Ectodermal cell (in vitro differentiated cells): ENCODE measurements around the gene MTRR.

ENCODE experiments used
- H3K27ac ChIP-seq: 2 replicates; pipeline ENCODE4 v1.7.0; 2013; ENCODE audit warnings: mild to moderate bottlenecking, low read depth, low read length; ENCODE audit not compliant: insufficient read depth, poor library complexity, severe bottlenecking
- H3K27me3 ChIP-seq: 2 replicates; pipeline ENCODE4 v1.7.0; 2013; ENCODE audit warnings: mild to moderate bottlenecking, low read length; ENCODE audit not compliant: insufficient read depth, control insufficient read depth, poor library complexity, severe bottlenecking
- H3K36me3 ChIP-seq: one replicate; pipeline ENCODE4 v1.7.0; 2013; ENCODE audit warnings: low read length; ENCODE audit not compliant: control insufficient read depth, insufficient read depth
- H3K4me1 ChIP-seq: one replicate; pipeline ENCODE4 v1.7.0; 2013; ENCODE audit warnings: low read length; ENCODE audit not compliant: control insufficient read depth, insufficient read depth
- H3K4me3 ChIP-seq: 2 replicates; pipeline ENCODE4 v1.7.0; 2013; ENCODE audit warnings: low read depth, low read length, control low read depth; ENCODE audit not compliant: insufficient read depth
- H3K9me3 ChIP-seq: 2 replicates; pipeline ENCODE4 v1.7.0; 2013; ENCODE audit warnings: mild to moderate bottlenecking, low read length, moderate library complexity; ENCODE audit not compliant: control insufficient read depth
- WGBS, 2 experiments: methylation state at CpG; one replicate each; pipeline ENCODE4 v1.1.7; 2013; ENCODE audit warnings: missing lambda C conversion rate in 2 of 2; 5-methylcytosine and 5-hydroxymethylcytosine counted together

The MTRR gene

DNA sequence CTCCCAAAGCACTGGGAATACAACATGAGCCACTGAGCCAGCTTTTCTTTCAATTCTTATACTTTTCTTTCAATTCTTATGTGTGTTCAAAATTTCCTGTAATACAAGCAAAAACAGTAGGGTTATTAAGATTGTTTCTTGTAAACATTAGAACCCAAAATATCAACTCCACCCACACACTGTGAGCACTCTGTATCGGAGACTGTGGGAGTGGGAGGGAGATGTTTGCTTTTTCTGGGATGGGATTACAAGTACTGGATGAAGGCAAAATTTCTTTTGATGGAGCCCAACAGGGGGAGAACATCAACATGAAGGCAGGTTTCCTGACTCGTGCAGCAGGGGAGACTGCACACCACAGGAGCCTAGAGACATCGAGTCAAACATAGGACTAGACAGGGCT lies 13.3 kb upstream of the MTRR start:
- no peaks in the 10 kb centered on the region for H3K4me1 ChIP-seq
- no peaks in the 10 kb centered on the region for H3K27me3 ChIP-seq
- no peak overlapping the region for H3K4me3 ChIP-seq
- no peaks in the 10 kb centered on the region for H3K9me3 ChIP-seq
- no peak overlapping the region for H3K27ac ChIP-seq
- 87 to 91% methylated on average over 3 of the region's 3 CpGs for WGBS, 2 experiments
- no peaks in the 10 kb centered on the region for H3K36me3 ChIP-seq

DNA sequence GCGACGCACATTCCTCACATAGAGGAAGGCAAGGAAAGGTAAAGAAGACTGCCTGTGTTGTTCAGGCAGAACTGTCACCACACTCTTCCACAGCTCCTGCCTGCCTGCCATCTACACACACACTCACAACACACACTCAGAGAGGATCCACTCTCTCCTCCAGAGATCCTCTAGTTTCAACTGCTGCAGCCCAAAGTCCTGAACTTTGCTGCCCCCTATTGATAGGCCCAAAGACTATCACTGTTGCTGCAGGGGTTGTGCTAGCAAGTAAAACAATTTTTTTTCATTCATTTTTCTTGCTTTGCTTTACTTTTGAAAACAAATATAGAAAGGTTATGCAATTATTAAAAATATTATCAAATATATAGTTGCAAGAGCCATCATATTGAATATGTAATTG lies 12.1 kb upstream of the MTRR start:
- Histone ChIP-seq H3K9me3 (no peaks in the 10 kb centered on the region), H3K36me3 (peaks cover 4% of the 10 kb centered on the region), H3K4me1 (no peaks in the 10 kb centered on the region), H3K4me3 (no peak overlapping the region), H3K27ac (no peak overlapping the region), H3K27me3 (no peaks in the 10 kb centered on the region)
- whole genome bisulfite sequencing, 2 experiments = 83 to 91% methylated on average over 2 of the region's 2 CpGs

DNA sequence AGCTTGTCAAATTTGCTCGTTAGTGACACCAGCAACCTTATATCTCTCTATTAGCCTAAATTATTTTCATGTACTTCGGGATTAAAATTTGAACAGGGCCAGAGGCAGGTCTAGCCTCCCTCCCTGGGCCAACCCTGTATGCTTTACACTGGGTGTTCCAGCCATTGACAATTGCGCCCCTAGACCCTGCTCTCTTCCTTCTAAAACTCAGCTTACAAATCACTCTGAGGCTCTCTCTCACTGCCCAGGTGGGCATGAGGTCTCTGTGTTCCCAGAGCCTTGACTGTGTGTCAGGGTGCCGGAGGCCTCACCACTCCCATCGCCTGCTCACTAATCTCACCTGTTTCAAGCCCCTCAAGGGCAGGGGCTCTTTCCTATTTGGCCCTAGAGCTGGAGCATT lies 11.6 kb upstream of the MTRR start:
- Histone ChIP-seq H3K4me1 (no peaks in the 10 kb centered on the region), H3K9me3 (no peaks in the 10 kb centered on the region), H3K4me3 (no peak overlapping the region), H3K36me3 (peaks cover 8% of the 10 kb centered on the region), H3K27me3 (no peaks in the 10 kb centered on the region), H3K27ac (no peak overlapping the region)
- WGBS, 2 experiments = 77 to 78% methylated on average over 5 of the region's 5 CpGs

DNA sequence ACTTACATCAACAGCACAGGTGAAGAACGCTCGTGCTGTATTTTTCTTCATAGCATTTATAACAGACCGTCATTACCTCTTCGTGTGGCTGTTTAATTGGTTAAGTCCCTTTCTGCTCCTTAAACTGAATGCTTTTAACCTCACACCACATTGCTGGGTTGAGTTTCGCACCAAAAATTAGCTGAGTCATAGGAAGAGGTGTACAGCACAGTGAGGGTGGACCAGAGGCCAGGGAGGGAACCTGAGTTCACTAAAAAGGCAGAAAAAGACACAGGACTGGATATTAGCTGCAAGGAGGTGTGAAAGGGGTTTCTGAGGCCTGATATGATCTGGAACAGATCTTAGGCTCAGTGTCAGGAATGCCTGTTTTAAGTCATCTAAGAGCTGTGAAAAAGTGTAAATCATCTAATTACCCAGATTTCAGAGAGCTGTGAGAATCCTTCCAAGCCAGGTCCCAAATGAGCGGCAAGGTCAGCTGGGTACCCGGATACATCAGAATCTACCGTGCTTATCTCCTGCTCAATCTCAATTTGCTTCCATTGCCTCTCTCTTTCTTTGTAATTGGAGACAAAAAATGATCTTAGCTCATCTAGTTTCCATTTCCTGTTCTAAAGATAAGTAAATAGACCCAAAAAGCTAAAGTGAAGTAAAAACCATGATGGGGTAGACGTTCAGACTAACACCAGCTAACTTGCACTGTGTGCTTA lies 10.9 kb upstream of the MTRR start:
- Histone ChIP-seq H3K36me3 (peaks cover 8% of the 10 kb centered on the region), H3K27ac (no peak overlapping the region), H3K9me3 (no peaks in the 10 kb centered on the region)

DNA sequence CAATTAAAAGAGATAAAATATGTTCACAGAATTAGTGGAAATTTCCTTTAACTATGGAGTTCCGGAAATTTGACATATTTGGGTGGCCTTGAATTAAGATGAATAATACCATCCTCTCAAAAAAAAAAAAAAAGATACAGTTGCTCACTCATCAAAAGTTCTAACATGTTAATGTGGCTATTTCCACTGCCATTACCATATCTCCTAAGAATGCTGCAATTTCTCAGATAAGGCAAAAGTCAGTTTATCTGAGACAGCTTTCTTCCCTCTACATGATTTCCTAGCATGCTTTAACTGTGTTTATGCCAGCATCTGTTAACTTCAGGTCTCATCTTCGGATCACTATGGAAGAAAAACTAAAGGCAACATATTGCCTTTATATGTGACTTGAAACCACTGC lies 2.8 kb upstream of the MTRR start:
- Histone ChIP-seq H3K27me3 (no peaks in the 10 kb centered on the region), H3K9me3 (no peaks in the 10 kb centered on the region), H3K27ac (no peak overlapping the region), H3K4me1 (peaks cover 3% of the 10 kb centered on the region), H3K4me3 (no peak overlapping the region), H3K36me3 (peaks cover 8% of the 10 kb centered on the region)
- WGBS, 2 experiments = 100% methylated on average over 1 of the region's 2 CpGs

More for the DNA sequence above, 10.9 kb upstream of the MTRR start:
- Histone ChIP-seq H3K4me3 (no peak overlapping the region), H3K4me1 (no peaks in the 10 kb centered on the region), H3K27me3 (no peaks in the 10 kb centered on the region)
- WGBS, 2 experiments = 90 to 92% methylated on average over 9 of the region's 9 CpGs

DNA sequence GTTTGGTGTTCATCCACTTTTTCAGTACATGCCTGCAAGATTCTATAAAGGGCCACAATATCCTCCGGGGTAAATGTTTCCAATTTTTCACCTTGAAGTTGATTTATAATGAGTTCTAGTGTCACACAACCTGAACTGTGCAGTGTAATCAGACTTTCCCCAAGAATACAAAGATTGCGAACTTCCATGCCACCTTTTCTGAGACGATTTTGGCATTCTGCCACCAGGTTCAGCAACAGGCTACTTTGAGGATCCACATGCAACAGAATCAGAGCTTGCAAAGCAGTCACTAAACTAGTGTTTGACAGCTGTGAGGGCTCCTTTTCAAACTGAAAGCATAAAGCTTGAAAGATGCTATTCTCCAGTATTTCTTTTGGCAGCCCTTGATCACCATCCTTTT lies 1.7 kb upstream of the MTRR start:
- H3K9me3 ChIP-seq = no peaks in the 10 kb centered on the region
- H3K27ac ChIP-seq = no peak overlapping the region
- H3K27me3 ChIP-seq = no peaks in the 10 kb centered on the region
- H3K4me3 ChIP-seq = no peak overlapping the region
- 94 to 98% methylated on average over 3 of the region's 3 CpGs for whole genome bisulfite sequencing, 2 experiments
- peaks cover 3% of the 10 kb centered on the region for H3K4me1 ChIP-seq
- H3K36me3 ChIP-seq = no peaks in the 10 kb centered on the region

DNA sequence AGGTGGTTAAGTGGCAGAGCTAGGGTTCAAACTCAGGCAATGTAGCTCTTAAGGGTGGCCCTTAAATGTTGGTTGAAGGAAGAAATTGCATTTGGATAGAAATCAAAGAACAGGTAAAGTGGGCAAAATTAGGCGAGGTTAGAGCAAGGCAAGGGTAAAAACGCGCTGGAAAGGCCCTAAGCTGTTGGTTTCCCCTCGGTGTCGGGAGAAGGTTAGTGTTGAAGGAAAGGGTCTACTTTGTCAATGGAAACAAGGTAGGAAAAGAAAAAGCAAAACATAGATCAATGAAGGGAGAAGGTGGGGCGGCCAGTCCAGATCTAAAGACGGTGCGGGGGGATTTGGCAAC lies 548 bp upstream of the MTRR start:
- H3K9me3 ChIP-seq = no peaks in the 10 kb centered on the region
- H3K4me3 ChIP-seq = peak overlapping the region; percentile 90
- no peaks in the 10 kb centered on the region for H3K36me3 ChIP-seq
- WGBS, 2 experiments = 1 to 2% methylated on average over 8 of the region's 8 CpGs
- H3K4me1 ChIP-seq = peaks cover 3% of the 10 kb centered on the region
- no peaks in the 10 kb centered on the region for H3K27me3 ChIP-seq
- no peak overlapping the region for H3K27ac ChIP-seq

DNA sequence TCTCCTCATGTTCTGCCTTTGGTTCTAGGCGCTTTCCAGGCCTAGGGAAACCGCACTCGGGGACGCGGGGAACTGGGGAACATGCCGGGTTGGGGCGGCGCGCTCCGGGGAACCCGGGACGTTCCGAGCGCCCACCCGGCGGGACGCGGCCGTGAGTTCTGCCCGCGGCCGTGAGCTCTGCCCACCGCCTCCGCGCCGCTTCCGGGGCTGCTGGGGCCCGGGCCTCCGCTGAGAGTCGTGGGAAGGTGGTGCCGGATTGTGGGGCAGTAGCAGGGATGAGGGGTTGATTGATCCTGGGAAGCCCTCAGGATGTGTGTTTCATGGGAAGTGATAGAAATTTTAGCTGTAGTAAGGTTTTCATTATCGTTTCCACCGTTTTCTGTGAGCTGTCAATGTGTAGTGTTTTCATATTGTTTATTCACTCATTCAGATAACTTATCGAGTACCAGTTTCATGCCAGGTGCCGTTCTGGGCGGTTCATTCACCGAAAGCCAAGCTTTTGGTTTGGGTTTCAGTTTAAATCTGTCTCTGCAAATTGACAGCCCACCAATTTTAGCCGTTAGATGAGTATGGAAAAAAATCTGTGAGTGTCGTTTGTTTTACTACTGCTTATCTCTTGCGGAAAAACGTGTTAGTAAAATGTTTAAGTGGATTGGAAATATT lies 657 bp downstream of the MTRR start:
- H3K27ac ChIP-seq = no peak overlapping the region
- H3K36me3 ChIP-seq = no peaks in the 10 kb centered on the region
- H3K4me3 ChIP-seq = peak overlapping the region; percentile 90
- H3K9me3 ChIP-seq = no peaks in the 10 kb centered on the region
- WGBS, 2 experiments = 5 to 7% methylated on average over 41 of the region's 41 CpGs
- peaks cover 3% of the 10 kb centered on the region for H3K4me1 ChIP-seq
- H3K27me3 ChIP-seq = no peaks in the 10 kb centered on the region

DNA sequence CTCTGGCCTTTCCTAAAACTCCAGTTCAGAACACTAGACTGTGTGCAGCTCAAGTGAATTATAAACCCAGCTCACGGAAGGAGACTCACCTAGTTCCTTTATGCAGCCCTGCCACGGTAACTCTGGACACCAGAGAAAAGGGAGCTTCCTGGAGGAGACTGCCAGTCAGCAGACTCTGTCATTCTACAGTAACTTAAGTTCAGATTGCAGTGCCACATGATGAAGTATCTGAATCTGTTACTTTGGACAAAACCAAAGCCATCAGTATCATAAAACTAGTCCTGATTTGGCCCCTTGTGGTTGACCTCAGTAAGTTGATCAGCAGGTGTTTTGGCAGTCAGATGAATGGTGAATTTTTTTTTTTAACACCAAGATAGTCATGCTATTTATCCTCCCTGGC lies 2.7 kb downstream of the MTRR start:
- Histone ChIP-seq H3K4me3 (no peak overlapping the region), H3K36me3 (no peaks in the 10 kb centered on the region), H3K9me3 (no peaks in the 10 kb centered on the region), H3K27ac (no peak overlapping the region), H3K27me3 (no peaks in the 10 kb centered on the region), H3K4me1 (peaks cover 3% of the 10 kb centered on the region)
- WGBS, 2 experiments = 93% methylated on average over 2 of the region's 2 CpGs

DNA sequence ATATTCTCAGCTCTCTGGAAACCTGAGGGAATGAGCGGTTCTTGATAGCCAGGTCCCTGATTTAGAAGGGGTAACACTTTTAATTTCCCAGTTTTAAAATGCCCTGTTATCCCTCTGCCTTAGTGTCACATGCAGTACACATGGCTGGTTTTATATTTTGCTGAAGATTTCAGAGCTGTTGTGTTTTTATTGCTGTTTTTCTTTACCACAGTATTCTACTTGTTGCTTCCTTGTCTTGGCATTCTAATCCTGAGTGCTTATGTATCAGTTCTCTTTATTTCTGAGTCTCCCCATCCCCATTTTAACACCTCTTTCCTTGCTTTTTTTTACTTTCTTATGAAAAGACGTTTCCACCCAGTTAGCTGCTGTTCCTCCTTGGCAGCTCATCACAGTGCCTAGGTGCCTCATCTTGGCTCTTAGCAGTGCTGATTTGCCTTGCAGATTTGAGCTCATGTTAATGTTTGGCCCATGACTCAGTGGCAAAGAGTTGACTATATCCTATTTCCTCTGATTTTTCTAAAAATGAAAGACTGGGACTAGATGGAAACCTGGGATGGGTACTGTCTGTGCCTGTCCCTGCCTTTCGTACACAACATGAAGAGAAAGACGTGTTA lies 3.7 kb downstream of the MTRR start:
- H3K36me3 ChIP-seq = no peaks in the 10 kb centered on the region
- no peak overlapping the region for H3K4me3 ChIP-seq
- H3K4me1 ChIP-seq = peaks cover 3% of the 10 kb centered on the region
- 90 to 95% methylated on average over 4 of the region's 4 CpGs for WGBS, 2 experiments
- no peak overlapping the region for H3K27ac ChIP-seq
- no peaks in the 10 kb centered on the region for H3K27me3 ChIP-seq
- H3K9me3 ChIP-seq = no peaks in the 10 kb centered on the region
